Heart left ventricle (tissue), 13 donors: ENCODE measurements around the gene CWC22.

Experiments used
- CTCF ChIP-seq, 12 donors: fragments of 200-600 bp; sonication (generic) in 4 of 12; IDR thresholded peaks; one replicate each; pipeline versions ENCODE4 v1.5.0 to v1.8.0; 2018 to 2022; ENCODE audit warnings: antibody characterized with exemption in 12 of 12, mild to moderate bottlenecking in 5 of 12
- POLR2A ChIP-seq, 2 donors: fragments of 450-650 bp; IDR thresholded peaks; one replicate each; pipeline ENCODE4 v1.6.1; 2017; ENCODE audit warnings: antibody characterized with exemption in 2 of 2, mild to moderate bottlenecking in 2 of 2, moderate library complexity in 2 of 2
- donor health status: ischemic (EF 13 %, LVEDD 7.1; RV severe dilation, severe dysfunction).
- donor health status: DM: no; HTN: yes; CAD: no.
- donor health status: DM: no; HTN: no; CAD: no.
- donor health status: ischemic (EF 25% LVEDD 6.9; RV normal size, moderate dysfunction).
- donor health status: ischemic (EF 25% LVEDD 5.7; RV mildly dilated, moderate dysfunction).
- donor health status: ischemic (EF 35%, LVEDD 5.7; RV mildly dilated, moderate dysfunction).
- donor health status: nonischemic (EF 11% LVEDD 7.7; RV severe dilation, severe dysfunction).
- donor health status: DM: yes; HTN: yes; CAD: no.
- donor health status: PGD.
- donor health status: ischemic (EF 29% LVEDD 5.4; RV normal size, mild dysfunction).
- donor health status: nonischemic (EF 23%, LVEDD 6.1; RV moderate dilation, normal function).

DNA sequence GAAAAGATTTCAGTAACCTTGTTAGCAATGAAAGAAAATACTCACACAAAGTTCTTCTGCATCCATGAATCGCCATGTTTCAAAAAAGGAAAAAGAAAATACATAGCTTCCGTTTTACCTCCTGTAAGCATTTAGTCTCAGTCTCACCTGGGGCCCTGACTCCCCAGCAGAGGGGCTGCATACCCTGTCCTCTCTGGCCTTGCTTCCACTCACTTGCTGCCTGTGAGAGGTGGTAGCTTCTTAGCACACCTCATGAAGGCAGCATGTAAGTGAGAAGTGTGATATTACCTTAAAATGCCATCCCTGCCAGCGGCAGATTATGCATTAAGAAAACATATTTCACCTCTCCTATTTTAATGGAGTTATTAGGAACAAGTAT lies 96.4 kb downstream of the CWC22 start:
- TF ChIP-seq POLR2A (IDR thresholded peaks at IDR 0.05) (no peak), CTCF (IDR thresholded peaks at IDR 0.05) (no peak)
